ENCODE measurements around the gene METRN.
A peak's percentile ranks its signal among the peaks of the same experiment; 100 is the strongest.
"Not testable (repeated sequence)": the region's sequence is repeated elsewhere in the genome, so short reads cannot be mapped to it uniquely, and the experiment has no call there.

Gene METRN

GRCh38 chr16:734981-735881 is 20.3 kb downstream of the METRN start:
- no peak for DNase-seq (ENCODE audit: low read depth)

GRCh38 chr16:735982-736453 is 21.1 kb downstream of the METRN start:
- DNase-seq (ENCODE audit: low read depth), result no peak

- no peak for DNase-seq (ENCODE audit: low read depth)
These were observed 22.1 kb downstream of the METRN start for GRCh38 chr16:736936-737481.

- DNase-seq (ENCODE audit: low read depth), result no peak
These were observed 24.9 kb downstream of the METRN start for GRCh38 chr16:739560-740458.

- DNase-seq (ENCODE audit: low read depth), result no peak
These were observed 25.5 kb downstream of the METRN start for GRCh38 chr16:740459-740763.

GRCh38 chr16:740764-741505 is 26.0 kb downstream of the METRN start, which contains the start of gene CIAO3:
CIAO3 (minus strand) TSS chr16:740997; CDS start chr16:740985, 12 bp downstream.
- DNase-seq (ENCODE audit: low read depth), result peak; percentile 84

- DNase-seq (ENCODE audit: low read depth), result no peak
These were observed 27.2 kb downstream of the METRN start for GRCh38 chr16:741986-742629.

- DNase-seq (ENCODE audit: low read depth), result not testable (repeated sequence)
These were observed 28.0 kb downstream of the METRN start for GRCh38 chr16:742894-743293.

- DNase-seq (ENCODE audit: low read depth), result no peak
These were observed 29.0 kb downstream of the METRN start for GRCh38 chr16:743794-744500.

GRCh38 chr16:745739-746138 is 30.8 kb downstream of the METRN start:
- DNase-seq (ENCODE audit: low read depth), result no peak

- DNase-seq (ENCODE audit: low read depth), result no peak
These were observed 31.7 kb downstream of the METRN start for GRCh38 chr16:746637-747036.

- no peak for DNase-seq (ENCODE audit: low read depth)
These were observed 33.2 kb downstream of the METRN start for GRCh38 chr16:747978-748746.

- DNase-seq (ENCODE audit: low read depth), result peak; percentile 88
These were observed 34.1 kb downstream of the METRN start for GRCh38 chr16:749010-749409.

GRCh38 chr16:750485-750884 is 35.6 kb downstream of the METRN start:
- no peak for DNase-seq (ENCODE audit: low read depth)

- DNase-seq (ENCODE audit: low read depth), result no peak
These were observed 36.5 kb downstream of the METRN start for GRCh38 chr16:751152-752006.

GRCh38 chr16:752007-752312 is 37.0 kb downstream of the METRN start:
- DNase-seq (ENCODE audit: low read depth), result no peak

- DNase-seq (ENCODE audit: low read depth), result not testable (repeated sequence)
These were observed 39.2 kb downstream of the METRN start for GRCh38 chr16:754121-754607.

- DNase-seq (ENCODE audit: low read depth), result no peak
These were observed 39.7 kb downstream of the METRN start for GRCh38 chr16:754656-755055.

GRCh38 chr16:756428-756827 is 41.5 kb downstream of the METRN start:
- DNase-seq (ENCODE audit: low read depth), result no peak

Data from EH (cell line).